NCI-H2029 (cell line): ENCODE results near the gene LDB3.

Experiments
- DNase-seq: peaks from one replicate; lab custom pipeline; 2025; lab: John Stamatoyannopoulos, UW

Gene LDB3

DNA sequence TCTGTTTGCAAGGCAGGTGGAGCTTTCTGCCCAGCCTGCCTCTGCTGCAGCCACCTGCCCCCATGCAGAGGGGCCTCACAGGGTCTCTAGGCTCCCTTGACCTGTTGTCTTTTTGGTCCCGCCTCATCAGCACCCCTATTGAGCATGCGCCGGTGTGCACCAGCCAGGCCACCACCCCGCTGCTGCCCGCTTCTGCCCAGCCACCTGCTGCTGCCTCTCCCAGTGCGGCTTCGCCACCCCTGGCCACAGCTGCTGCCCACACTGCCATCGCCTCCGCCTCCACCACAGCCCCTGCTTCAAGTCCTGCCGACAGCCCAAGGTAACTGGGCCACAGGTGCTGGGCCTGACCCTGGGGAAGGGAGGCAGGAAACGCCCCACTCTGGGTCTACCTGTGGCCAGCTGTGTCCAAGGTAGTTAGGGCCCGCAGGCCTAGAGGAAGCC is 38.1 kb downstream of the LDB3 start:
- no peak for DNase-seq

DNA sequence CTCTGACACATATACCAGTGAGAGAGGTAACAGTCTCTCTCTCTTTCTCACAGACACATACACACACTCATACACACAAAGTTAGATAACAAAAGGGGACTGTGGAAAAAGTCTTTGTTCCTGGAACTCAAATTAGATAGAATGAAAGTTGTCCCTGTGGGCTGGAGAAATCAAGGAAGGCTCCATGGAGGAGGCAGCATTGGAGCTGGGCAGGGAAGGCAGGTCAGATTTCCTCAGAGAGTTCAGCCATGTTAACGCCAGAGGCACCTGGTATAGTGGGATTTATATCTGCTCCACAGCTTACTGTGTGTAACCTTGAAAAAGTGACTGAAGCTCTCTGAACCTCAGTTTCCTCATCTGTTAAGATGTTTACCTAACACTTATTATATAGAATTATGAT is 38.7 kb downstream of the LDB3 start:
- no peak for DNase-seq

DNA sequence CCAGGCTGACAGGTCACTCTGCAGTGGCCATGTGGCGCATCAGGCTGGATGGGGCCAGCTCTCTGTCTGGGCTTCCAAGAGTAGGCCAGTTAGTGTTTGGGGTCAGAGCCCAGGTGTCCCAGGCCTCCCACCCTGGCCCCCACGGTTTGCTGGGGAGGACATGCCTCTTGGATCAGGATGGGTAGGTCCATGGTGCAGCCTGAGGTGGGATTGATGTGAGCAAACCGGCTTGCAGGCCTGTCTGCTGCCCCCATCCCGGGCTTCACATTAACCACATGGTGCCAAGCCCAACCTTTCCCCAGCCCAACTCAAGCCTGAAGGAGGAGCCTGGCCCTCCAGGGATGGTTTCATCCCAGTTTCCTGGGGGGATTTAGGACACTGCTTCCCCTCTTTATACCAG is 39.2 kb downstream of the LDB3 start:
- no peak for DNase-seq

DNA sequence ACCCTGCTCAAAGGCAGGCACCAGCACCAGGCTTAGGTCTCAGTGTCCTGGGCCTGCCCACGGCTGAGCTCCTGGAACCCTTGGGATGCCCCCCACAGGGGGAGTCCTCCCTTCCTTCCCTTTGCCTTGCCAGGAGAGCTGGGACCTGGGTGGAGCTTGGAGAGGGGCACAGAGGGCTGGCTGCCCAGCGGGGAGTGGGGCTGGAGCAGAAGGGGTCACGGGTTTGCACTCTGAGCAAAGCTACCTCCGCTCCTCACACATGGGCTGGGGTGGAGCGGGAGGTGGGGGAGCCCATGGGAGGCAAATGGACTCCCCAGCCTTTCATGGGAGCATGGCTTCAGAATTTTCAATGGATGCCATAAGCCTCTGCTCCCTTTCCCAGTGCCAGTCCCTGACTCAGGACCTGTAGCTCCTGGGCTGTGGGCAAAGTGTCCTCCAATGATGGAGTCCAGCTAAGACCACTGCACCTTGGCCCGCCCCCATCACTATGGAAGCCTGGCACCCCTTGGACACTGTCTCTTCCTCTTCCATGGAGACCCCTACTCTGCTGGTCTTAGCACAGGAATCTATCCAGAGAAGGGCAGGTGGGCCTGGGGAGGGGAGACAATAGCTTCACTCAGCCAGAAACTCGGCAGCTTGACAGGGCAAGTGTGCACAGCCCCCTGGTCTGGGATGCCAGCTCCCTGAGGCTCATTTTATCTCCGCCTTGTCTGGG is 39.9 kb downstream of the LDB3 start:
- DNase-seq, result no peak

DNA sequence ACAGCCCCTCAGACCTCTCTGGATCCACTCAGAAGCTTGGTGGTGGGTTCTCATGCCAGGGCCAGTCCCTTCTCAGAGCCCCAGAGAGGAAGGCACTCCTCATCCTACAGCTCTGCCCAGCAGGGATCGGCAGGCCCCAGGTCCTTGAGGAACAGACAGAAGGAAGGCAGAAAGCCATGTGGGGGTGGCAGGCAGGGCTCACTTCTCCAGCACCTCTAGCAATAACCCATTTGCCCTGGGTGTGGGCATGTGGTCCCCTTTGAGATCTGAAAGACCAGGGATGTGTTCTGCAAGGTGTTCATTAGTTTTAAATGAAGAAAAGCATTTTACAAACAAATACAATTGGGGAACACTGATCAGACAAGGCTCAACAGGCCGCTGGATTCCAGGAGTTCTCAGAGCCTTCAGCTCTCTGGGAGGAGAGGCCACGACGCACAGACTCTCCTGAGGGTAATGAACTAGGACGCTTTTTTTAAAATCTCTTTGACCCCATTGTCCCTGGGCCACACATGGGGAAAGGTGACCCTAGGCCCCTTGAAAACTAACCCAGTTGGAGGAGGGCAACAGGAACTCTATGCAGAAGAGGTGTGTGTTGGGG is 40.6 kb downstream of the LDB3 start:
- no peak for DNase-seq

DNA sequence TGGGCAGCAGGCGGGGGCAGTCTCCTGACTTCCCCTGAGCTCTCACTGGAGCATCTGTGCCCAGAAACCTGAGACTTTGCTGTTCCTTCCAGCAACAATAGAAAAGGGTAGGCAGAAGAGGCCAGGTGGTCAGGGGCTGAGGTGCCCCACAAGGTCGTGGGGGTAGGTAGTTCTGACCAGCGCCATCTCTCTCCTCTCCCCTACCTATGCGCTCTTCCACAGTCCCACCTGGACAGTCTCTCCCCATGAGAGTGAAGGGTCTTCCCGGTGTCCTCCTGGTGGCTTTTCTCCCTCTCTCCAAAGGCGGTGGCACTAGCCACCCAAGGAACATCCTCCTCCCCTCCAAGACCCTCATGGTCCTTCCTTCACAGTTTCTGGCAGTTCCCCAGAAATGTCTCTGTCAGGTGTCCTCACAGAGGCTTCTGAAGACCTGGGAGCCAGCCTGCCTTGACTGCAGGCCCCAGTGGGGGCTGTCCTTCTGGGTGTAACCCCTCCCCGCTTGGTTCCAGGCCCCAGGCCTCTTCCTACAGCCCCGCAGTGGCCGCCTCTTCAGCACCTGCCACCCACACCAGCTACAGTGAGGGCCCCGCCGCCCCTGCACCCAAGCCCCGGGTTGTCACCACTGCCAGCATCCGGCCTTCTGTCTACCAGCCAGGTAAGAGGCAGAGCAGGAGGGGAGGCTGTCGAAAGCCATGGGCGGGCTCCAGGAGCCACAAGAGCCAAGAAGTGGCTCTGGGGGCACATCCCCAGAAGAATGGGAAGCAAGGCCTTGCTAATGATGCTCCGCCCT is 41.3 kb downstream of the LDB3 start:
- no peak for DNase-seq

DNA sequence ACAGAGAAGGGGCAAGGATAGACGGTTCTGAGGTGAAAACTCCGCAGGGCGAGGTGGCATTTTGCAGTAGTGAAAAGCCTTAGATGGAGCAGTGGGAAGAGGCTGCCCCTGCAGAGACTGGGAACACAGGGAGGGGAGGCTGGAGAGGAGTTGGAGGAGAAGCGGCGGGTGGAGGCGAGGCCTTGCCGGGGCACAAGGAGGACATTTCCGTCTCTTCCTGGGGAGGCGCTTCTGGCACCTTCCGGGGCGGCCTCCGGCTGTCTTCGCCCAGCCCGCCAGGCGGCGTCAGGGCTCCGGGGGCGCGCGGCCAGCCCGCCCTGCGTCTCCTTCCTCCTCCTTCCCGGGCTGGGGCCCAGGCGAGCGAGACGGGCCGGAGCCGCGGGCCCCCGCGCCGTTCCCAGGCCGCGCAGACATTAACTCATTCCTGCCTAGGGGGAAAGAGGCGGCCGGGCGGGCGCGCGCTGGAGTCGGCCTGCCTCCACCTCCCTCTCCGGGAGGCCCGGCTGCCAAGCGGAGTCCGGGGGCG is 42.7 kb downstream of the LDB3 start:
- DNase-seq, result peak; percentile 39

DNA sequence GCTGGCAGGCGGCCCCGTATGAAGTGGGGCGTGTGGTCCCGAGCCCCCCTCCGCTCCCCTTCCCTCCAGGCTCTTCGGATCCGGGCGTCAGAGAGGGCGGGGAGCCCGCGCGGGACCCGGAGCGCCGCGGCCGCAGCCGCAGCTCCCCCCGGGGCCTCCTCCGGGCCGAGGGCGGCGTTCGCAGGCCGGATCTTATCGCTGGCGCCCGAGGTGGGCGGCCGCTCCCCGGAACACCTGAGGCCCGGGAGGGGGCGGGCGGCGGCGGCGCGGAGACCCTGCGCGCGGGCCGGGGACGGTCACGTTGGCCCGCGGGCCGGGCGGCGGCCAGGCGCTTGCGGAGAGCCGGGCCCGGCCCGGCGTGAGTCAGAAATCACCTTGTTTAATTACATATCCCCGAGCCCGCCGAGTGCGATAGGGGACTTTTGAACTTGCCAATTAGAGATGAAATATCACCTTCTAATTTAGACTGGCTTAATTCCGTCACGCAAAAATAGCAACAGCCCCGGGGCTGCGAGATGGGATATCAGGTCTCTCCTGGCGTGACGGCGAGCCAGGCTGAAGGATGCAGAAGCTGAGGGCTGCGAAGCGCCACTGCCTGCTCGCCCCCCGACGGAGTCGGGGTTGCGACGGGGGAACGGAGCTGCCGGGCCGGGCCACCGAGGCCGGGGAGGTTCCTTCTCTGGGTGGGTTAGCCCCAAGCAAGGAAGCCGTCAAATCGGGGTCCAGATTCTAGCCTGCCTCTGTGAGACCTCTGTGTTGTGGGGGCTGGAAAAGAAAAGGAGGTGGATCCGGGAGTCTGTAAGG is 43.4 kb downstream of the LDB3 start:
- DNase-seq, result no peak

DNA sequence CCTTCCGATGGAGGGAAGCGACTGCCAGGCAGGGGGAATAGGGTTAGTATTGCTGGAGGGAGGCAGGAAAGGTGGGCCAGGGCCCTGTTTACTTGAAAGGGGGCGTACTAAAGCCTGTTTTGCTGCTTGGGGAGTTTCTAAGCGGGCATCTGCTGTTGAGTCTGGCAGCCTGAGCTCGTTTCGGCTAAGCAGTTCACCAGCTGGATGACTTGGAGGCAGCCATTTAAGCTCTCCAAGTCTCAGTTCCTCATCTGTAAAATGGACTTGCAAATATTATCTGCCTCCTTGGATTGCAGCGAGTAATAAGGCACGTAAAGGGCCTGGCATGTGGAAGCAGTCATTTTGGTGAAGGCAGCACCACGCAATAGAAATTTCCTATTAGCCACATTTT is 44.0 kb downstream of the LDB3 start:
- no peak for DNase-seq

DNA sequence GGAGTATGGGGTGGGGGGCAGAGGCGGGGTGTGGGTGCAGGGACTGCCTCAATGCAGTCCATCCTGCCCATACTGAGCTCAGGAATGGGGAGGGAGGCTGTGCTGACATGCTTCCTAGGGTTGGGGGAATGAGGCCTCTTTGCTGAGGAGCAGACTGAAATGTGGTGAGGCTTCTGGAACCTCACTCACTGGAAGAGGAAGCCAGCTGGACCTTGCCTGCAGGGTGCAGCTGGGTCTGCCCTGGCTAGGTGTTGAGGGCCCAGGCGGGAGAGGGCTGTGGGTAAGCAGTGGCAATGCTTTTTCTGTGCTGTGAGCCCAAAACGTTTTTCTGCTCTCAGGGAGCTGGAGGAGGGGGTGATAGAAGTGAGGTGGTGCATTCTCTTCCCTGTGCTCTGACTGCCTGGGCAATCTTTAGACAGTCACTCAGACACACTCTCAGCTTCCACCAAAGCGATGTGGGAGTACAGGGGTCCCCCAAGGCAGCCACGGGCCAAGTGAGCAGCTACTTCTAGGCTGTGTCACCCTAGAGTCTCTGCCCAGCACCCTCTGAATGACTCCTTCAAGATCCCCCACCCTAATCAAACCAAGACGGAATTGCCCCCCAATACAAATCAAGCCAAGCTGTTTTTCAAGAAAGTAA is 47.0 kb downstream of the LDB3 start:
- no peak for DNase-seq

DNA sequence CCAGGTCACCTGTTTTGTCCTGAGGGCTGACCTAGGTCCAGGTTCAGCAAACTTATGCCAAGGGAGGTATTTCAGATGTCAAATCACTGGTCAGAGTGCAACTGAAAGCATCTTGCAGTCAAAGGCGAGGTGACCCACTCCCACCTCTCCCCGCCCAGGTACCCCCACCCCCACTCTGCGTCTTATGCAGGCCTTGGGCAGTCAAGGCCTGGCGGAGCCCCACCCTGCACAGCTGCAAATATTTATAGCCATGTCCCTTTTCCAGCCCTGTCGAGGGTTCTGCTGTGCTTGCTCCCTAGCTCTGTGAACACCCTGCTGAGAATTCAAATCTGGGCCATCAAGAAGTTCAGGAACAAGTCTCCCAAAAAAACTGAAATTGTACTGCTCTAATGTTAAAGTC is 47.5 kb downstream of the LDB3 start:
- DNase-seq, result no peak

DNA sequence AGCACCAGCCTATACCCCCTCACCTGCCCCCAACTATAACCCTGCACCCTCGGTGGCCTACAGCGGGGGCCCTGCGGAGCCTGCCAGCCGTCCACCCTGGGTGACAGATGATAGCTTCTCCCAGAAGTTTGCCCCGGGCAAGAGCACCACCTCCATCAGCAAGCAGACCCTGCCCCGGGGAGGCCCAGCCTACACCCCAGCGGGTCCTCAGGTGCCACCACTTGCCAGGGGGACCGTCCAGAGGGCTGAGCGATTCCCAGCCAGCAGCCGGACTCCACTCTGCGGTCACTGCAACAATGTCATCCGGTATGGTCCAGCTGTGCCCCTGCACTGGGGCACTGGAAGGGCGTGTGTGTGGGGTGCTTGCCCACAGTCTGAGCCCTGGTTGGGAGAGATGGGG is 48.2 kb downstream of the LDB3 start:
- DNase-seq, result no peak

DNA sequence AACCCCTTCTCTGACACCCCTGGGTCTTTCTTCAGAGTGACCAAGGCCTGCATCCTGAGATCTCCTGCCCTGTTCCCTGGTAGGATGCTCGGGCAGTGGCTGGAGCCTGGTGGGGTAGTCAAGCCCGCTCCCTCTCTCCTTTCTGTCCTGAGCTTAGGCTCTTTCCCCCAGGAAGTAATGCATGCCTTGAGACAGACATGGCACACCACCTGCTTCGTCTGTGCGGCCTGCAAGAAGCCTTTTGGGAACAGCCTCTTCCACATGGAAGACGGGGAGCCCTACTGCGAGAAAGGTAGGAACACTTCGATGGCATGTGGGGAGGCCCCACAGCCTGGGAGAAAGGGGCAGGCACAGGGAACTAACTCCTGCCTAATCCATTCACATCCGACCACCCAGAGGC is 50.2 kb downstream of the LDB3 start:
- no peak for DNase-seq

DNA sequence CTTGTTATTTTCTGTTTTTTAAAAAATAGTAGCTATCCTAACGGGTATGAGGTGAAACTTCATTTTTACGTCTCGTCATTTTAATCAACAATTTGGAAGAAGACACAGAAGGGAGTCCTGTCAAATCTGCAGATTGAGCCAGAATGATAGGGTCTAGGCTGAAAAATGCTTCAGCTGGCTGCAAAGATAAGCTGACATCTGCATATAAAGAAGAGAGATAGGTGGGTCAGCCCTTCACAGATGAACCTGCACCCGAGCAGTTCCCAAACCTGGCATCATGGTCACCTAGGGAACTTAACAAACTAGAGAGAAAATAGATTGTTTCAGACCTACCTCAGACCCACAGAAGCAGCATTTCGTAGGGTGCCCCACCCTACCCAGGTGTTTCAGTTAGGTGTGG is 52.9 kb downstream of the LDB3 start:
- no peak for DNase-seq

DNA sequence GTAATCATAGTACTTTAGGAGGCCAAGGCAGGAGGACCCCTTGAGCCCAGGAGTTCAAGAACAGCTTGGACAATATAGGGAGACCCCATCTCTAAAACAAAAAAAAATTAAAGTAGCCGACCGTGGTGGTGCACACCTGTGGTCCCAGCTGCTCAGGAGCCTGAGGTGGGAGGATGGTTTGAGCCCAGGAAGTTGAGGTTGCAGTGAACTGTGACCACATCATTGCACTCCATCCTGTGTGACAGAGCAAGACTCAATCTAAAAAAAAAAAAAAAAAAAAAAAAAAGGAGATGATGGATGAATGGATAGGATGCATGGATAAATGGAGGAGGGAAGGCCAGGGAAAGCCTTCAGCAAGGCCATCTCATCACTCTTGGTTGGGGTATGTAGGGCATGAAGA is 54.7 kb downstream of the LDB3 start:
- no peak for DNase-seq

DNA sequence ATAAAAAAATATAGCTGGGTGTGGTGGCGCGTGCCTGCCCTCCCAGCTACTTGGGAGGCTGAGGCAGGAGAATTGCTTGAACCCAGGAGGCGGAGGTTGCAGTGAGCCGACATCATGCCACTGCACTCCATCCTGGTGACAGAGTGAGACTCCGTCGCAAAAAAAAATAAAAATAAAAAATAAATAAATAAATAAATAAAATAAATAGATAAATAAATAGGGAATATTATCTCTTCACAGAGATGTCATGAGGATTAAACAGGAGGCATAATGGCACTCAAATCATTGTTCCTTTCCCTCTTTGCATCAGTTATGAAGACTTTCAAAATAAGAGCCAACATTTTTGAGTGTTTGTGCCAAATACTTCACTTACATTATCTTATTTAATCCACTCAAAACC is 56.1 kb downstream of the LDB3 start:
- DNase-seq, result no peak

DNA sequence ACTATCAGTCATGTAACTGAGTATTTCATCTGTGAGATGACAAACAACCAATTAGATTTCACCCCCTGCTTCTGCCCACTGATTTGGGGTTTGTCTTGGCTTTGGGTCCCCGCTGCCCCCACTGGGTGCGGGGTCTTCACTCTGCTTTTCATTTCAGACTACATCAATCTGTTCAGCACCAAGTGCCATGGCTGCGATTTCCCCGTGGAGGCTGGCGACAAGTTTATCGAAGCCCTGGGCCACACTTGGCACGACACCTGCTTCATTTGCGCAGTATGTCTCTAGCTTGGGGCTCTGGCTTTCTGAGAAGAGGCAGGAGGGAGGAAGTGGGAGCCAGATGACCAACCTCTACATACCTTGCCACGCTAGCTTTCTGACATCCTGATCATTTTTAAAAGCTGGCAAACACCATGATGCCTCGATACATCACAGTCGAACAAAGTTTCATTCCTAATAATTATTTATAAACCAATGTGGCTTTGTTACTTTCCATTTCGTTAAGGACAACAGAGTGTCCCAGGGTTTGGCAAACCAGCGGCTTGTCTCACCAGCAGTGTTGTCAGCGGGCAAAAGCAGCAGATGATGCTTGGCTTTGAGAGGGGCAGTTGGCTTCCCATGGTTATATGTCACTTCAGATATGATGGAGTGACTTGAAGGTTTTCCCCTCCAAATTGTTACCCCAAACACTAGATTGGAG is 57.8 kb downstream of the LDB3 start:
- DNase-seq, result no peak

DNA sequence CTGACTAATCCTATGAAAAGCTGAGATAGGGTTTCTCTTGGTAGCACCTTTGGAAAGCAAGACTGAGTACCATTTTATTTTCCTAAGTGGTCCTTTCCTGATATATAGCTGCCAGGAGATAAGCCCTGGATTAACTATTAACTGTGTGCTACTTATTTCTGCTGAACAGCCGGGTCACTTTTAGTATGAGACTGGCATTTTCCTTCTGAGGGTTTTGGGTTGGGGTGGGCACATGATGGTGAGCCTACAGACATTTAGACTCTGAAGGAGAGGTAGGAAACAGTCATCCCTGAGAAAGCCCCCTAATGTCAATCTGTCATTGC is 58.3 kb downstream of the LDB3 start:
- DNase-seq, result no peak

DNA sequence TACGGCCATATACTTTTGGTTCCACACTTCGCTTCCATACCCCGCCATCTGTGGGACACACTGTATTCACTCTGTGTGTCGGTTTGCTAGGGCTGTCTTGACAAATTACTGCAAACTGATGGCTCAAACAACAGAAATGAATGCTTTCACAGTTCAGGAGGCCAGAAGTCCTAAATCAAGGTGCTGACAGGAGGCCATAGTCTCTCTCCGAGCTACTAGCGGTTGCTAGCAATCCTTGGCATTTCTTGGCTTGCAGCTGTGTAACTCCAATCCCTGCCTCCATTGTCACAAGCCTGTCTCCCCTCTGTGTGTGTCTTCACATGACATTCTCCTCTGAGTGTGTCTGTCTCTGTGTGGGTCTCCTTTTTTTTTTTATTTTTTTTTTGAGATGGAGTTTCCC is 59.2 kb downstream of the LDB3 start:
- no peak for DNase-seq

DNA sequence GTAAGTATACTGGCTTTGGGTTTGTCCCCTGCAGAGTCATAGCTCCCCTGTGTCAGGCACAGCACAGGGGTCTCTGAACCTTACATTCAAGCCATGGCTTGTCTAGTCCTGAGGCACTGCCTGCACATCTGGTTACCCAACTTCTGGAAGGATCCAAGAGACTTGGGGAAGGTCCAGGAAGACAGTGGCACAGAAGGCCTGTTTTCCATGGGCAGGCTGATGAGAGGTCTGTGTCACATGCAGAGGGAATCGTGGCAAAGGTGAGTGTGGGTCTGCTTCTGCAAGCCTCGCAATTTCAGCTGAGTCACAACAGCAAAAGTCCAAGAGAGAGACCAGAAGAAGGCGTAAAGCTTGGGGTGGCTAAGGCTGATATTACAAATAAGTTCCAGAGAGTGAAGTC is 59.7 kb downstream of the LDB3 start:
- no peak for DNase-seq

DNA sequence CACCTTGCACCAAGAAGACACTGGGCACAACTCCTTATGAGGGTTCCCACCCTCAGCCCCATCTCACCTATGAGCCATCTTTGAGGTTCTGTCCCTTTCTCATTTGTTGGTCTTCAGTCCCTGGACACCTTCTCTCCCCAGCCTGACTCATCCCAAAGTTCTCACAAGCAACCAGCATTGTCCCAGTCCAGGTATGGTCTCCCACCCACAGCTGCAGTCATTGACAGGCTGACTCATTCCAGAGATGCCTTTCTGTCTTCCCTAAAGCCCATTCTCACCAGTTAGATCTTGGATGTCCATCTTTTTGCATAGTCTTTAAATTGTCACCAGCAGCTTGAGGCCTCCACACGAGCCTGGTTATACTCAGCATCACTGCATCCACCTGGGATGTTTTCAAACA is 61.4 kb downstream of the LDB3 start:
- DNase-seq, result no peak
